Esophagus mucosa (tissue), 1 donor: Measurements from ENCODE around the gene UGT1A8. TPM values are rescaled to one million over a fixed set of nuclear protein-coding genes. Genes with fewer than 3 reads are reported as not detected.
"Not testable (repeated sequence)": the region's sequence is repeated elsewhere in the genome, so short reads cannot be mapped to it uniquely, and the experiment has no call there.

Source experiments
- ATAC-seq: fragments of 200-7000 bp; cut with Tn5 transposase; one replicate; pipeline ENCODE4 v1.9.1; 2020
- total RNA-seq: library from RNA; stranded (reverse); gene quantifications from one replicate; pipeline ENCODE4 v1.2.4, GENCODE V29; 2023
- donor health status: DM: yes; HTN: yes; CAD: no.

UGT1A8 gene
- total RNA-seq: 0.16 TPM

GRCh38 chr2:233617476-233617875 lies at the start of gene UGT1A8:
TSS of gene UGT1A8 (plus strand) at chr2:233617633. CDS start at chr2:233617708, 75 bp downstream.
- ATAC-seq: peak; percentile 48

GRCh38 chr2:233571001-233571400 lies 46.4 kb upstream of the UGT1A8 start:
- no peak for ATAC-seq

GRCh38 chr2:233571462-233571861 lies 46.0 kb upstream of the UGT1A8 start:
- ATAC-seq: no peak

GRCh38 chr2:233572468-233572867 lies 45.0 kb upstream of the UGT1A8 start:
- no peak for ATAC-seq

GRCh38 chr2:233577341-233577740 lies 40.1 kb upstream of the UGT1A8 start:
- ATAC-seq: not testable (repeated sequence)

- not testable (repeated sequence) for ATAC-seq
Measured at GRCh38 chr2:233583217-233583965, 34.0 kb upstream of the UGT1A8 start.

GRCh38 chr2:233584210-233584609 lies 33.2 kb upstream of the UGT1A8 start:
- no peak for ATAC-seq

- ATAC-seq: no peak
Measured at GRCh38 chr2:233588400-233588799, 29.0 kb upstream of the UGT1A8 start.

- not testable (repeated sequence) for ATAC-seq
Measured at GRCh38 chr2:233592706-233593105, 24.7 kb upstream of the UGT1A8 start.

GRCh38 chr2:233593201-233593600 lies 24.2 kb upstream of the UGT1A8 start:
- no peak for ATAC-seq

GRCh38 chr2:233597522-233597921 lies 19.9 kb upstream of the UGT1A8 start:
- ATAC-seq: no peak

GRCh38 chr2:233598952-233599351 lies 18.5 kb upstream of the UGT1A8 start:
- ATAC-seq: no peak

GRCh38 chr2:233600386-233600785 lies 17.0 kb upstream of the UGT1A8 start:
- ATAC-seq: no peak

- no peak for ATAC-seq
Measured at GRCh38 chr2:233602076-233602475, 15.4 kb upstream of the UGT1A8 start.

GRCh38 chr2:233603520-233603919 lies 13.9 kb upstream of the UGT1A8 start:
- no peak for ATAC-seq

GRCh38 chr2:233604826-233605225 lies 12.6 kb upstream of the UGT1A8 start:
- no peak for ATAC-seq

- ATAC-seq: no peak
Measured at GRCh38 chr2:233605680-233606079, 11.8 kb upstream of the UGT1A8 start.

- ATAC-seq: no peak
Measured at GRCh38 chr2:233611284-233611683, 6.1 kb upstream of the UGT1A8 start.

GRCh38 chr2:233620204-233620603 lies 2.8 kb downstream of the UGT1A8 start:
- no peak for ATAC-seq

GRCh38 chr2:233621863-233622262 lies 4.4 kb downstream of the UGT1A8 start:
- not testable (repeated sequence) for ATAC-seq

GRCh38 chr2:233627331-233628025 lies 10.0 kb downstream of the UGT1A8 start:
- no peak for ATAC-seq

GRCh38 chr2:233636306-233636705 lies 18.9 kb downstream of the UGT1A8 start, which contains the start of gene UGT1A10:
TSS of gene UGT1A10 (plus strand) at chr2:233636448. CDS start at chr2:233636523, 75 bp downstream.
- peak; percentile 39 for ATAC-seq

GRCh38 chr2:233638836-233639235 lies 21.4 kb downstream of the UGT1A8 start:
- peak; percentile 71 for ATAC-seq

- ATAC-seq: no peak
Measured at GRCh38 chr2:233639860-233640259, 22.4 kb downstream of the UGT1A8 start.
